Colonic mucosa (tissue), 4 donors: Measurements from ENCODE around the gene UTY. TPM values are rescaled to one million over a fixed set of nuclear protein-coding genes. Genes with fewer than 3 reads are reported as not detected.

Experiments
- DNase-seq: peaks from one replicate; pipeline ENCODE4 v3.0.0-alpha.2; 2020
- H3K27ac ChIP-seq: fragments of 200-600 bp; one replicate; pipeline ENCODE4 v1.8.0; 2021
- H3K27me3 ChIP-seq: fragments of 200-600 bp; one replicate; pipeline ENCODE4 v1.8.0; 2021
- H3K36me3 ChIP-seq: fragments of 200-600 bp; one replicate; pipeline ENCODE4 v1.8.0; 2021
- H3K4me1 ChIP-seq: fragments of 200-600 bp; one replicate; pipeline ENCODE4 v1.8.0; 2021; ENCODE audit warnings: mild to moderate bottlenecking
- H3K4me3 ChIP-seq: fragments of 200-600 bp; one replicate; pipeline ENCODE4 v1.8.0; 2021
- H3K9ac ChIP-seq, 2 donors: one replicate each; pipeline ENCODE4 v1.7.0; 2013; ENCODE audit warnings: control low read depth in 2 of 2, low read depth in 2 of 2, low read length in 2 of 2
- H3K9me3 ChIP-seq: fragments of 200-600 bp; one replicate; pipeline ENCODE4 v1.8.0; 2021
- intact Hi-C: fragments of 100-400 bp; cut with DNase I; formaldehyde crosslinking; loops from one replicate; pipeline ENCODE4 v1.14.1; 2022
- total RNA-seq, 2 donors: library from RNA; stranded (reverse); fragmentation: NEBNext Ultra II Directional in 1 of 2; extraction: Animal tissue kit (Norgen Biotek cat#: 25700) in 1 of 2; gene quantifications; one replicate each; pipeline ENCODE4 v1.2.1, GENCODE V29; 2021
- TF ChIP-seq, protein P1 (sequence below): fragments of 200-600 bp; IDR thresholded peaks from one replicate; pipeline ENCODE4 v1.8.0; 2022; ENCODE audit warnings: antibody characterized with exemption, mild to moderate bottlenecking
- donor health status: healthy.
- donor health status: DM: no; HTN: no; CAD: no.
- donor health status: DM: no; HTN: no; CAD: no.

UTY gene
- total RNA-seq, 2 donors from 2014 or later: 0.12 TPM; not detected in 1

DNA sequence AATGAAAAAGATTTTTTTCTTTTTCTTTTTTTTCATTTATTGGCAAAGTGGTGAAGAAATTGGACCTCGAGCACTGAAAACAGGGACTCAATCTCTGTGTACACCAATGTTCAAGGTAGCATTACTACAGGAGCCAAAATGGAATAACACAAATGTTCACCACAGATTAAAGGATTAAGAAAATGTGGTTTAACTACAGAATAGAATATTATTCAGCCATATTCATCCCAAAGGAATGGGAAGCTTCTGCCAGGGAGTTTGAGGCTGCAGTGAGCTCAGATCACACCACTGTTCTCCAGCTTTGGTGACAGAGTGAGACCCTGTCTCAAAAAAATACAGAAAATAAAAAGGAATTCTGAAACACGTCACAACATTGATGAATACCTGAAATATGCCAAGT is 81.0 kb downstream of the UTY start:
- TF ChIP-seq, protein P1, sequence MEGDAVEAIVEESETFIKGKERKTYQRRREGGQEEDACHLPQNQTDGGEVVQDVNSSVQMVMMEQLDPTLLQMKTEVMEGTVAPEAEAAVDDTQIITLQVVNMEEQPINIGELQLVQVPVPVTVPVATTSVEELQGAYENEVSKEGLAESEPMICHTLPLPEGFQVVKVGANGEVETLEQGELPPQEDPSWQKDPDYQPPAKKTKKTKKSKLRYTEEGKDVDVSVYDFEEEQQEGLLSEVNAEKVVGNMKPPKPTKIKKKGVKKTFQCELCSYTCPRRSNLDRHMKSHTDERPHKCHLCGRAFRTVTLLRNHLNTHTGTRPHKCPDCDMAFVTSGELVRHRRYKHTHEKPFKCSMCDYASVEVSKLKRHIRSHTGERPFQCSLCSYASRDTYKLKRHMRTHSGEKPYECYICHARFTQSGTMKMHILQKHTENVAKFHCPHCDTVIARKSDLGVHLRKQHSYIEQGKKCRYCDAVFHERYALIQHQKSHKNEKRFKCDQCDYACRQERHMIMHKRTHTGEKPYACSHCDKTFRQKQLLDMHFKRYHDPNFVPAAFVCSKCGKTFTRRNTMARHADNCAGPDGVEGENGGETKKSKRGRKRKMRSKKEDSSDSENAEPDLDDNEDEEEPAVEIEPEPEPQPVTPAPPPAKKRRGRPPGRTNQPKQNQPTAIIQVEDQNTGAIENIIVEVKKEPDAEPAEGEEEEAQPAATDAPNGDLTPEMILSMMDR: no peak
- no peak for DNase-seq
- H3K9ac ChIP-seq: no peak overlapping the region
- H3K4me3 ChIP-seq: no peak overlapping the region
- H3K36me3 ChIP-seq: no peaks in the 10 kb centered on the region
- no peaks in the 10 kb centered on the region for H3K27me3 ChIP-seq
- H3K9me3 ChIP-seq: no peaks in the 10 kb centered on the region
- no peaks in the 10 kb centered on the region for H3K4me1 ChIP-seq
- no peak overlapping the region for H3K27ac ChIP-seq
- intact Hi-C loops: no loop called here

DNA sequence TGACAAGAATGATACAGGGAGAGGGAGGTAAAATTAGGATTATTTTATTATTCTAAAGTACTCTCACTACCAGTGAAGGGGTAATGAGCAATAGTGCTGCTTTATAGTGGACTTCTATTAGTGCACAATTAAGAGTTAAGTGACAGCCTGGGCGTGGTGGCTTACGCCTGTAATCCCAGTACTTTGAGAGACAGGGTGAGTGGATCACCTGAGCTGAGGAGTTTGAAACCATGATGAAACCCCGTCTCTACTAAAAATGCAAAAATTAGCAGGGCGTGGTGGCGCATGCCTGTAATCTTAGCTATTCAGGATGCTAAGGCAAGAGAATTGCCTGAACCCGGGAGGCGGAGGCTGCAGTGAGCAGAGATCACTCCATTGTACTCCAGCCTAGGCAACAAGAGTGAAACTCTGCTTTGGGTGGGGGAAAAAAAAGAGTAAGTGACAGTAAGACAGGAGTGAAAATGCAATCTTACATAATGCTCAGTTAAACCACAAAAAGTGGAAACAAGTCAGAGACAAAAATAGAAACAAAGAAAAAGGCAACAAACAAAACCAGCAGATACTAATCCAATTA is 98.6 kb downstream of the UTY start:
- Histone ChIP-seq H3K9me3 (no peaks in the 10 kb centered on the region), H3K27ac (no peak overlapping the region), H3K9ac (no peak overlapping the region), H3K36me3 (no peaks in the 10 kb centered on the region), H3K4me1 (no peaks in the 10 kb centered on the region), H3K4me3 (no peak overlapping the region), H3K27me3 (no peaks in the 10 kb centered on the region)
- TF ChIP-seq, protein P1: no peak
- DNase-seq: no peak
- intact Hi-C loops: no loop called here

DNA sequence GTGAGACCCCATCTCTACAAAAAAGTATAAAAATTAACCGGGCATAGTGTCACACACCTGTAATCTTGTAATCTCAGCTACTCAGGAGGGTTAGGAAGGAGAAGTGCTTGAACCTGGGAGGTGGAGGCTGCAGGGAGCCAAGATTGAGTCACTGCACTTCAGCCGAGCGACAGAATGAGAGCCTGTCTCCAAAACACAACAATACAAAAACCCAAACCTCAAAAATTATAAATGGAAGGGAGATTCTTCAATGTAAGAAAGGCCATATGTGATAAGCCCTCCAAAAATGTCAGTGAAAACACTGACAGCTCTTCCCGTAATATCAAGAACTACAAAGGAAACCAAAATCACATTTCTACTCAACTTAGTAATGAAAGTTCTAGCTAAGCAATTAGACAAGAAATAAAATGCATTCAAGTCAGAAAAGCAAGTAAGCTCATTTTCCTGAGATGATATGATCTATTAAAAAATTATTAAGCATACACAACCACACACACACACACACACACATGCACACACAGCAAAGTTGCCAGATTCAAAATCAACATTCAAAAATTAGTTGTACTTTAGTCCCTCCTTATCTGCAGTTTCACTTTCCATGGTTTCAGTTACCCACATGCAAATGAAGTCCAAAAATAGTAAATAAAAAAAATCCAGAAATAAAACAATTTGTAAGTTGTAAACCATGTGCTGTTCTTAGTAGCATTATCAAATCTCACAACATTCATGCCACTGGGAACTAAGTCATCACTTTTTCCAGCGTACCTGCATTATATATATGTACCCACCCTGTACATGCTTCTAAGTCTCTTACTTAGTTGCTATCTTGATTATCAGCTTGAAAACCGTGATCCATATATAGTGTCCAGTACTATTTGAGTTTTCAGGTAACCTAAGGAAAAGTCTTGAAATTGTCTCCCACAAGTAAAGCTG is 108.7 kb downstream of the UTY start:
- no peak overlapping the region for H3K4me3 ChIP-seq
- TF ChIP-seq, protein P1: no peak
- no peak for DNase-seq
- no peak overlapping the region for H3K27ac ChIP-seq
- intact Hi-C loops: no loop called here
- no peaks in the 10 kb centered on the region for H3K36me3 ChIP-seq
- no peak overlapping the region for H3K9ac ChIP-seq
- no peaks in the 10 kb centered on the region for H3K9me3 ChIP-seq
- H3K4me1 ChIP-seq: no peaks in the 10 kb centered on the region
- no peaks in the 10 kb centered on the region for H3K27me3 ChIP-seq

DNA sequence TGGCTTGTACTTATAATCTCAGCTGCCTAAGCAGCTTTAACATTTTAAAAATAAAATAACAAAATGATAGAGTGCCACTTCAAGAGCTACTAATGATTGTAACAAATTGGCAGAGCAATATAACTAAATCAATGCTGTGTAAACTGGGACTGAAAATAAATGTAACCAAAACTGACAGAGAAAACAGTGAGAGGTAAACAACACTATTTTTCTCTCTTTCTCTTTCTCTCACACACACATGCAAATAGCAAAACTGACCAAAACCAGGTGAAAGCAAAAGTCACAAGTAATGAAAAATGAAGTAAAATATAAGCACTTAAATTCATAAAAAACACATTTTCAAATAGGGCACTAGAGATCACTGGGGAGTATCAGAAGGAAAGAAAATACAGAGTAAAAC is 109.6 kb downstream of the UTY start:
- no peak overlapping the region for H3K9ac ChIP-seq
- TF ChIP-seq, protein P1: no peak
- intact Hi-C loops: no loop called here
- H3K27me3 ChIP-seq: no peaks in the 10 kb centered on the region
- H3K4me1 ChIP-seq: no peaks in the 10 kb centered on the region
- H3K27ac ChIP-seq: no peak overlapping the region
- no peaks in the 10 kb centered on the region for H3K9me3 ChIP-seq
- no peaks in the 10 kb centered on the region for H3K36me3 ChIP-seq
- DNase-seq: no peak
- no peak overlapping the region for H3K4me3 ChIP-seq

DNA sequence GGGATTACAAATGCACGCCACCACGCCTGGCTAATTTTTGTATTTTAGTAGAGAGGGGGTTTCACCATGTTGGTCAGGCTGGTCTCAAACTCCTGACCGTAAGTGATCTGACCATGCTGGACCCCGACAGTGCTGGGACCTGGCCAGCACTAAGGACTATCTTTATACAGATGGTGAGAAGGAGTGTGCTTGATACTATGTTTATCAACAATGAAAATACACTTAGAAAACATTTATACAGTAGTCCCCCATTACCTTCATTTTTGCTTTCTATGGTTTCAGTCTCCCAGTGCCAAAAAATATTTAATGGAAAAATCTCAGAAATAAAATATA is 111.4 kb downstream of the UTY start:
- Histone ChIP-seq H3K27ac (no peak overlapping the region), H3K27me3 (no peaks in the 10 kb centered on the region), H3K4me3 (no peak overlapping the region), H3K4me1 (no peaks in the 10 kb centered on the region), H3K9me3 (no peaks in the 10 kb centered on the region), H3K36me3 (no peaks in the 10 kb centered on the region), H3K9ac (no peak overlapping the region)
- DNase-seq: no peak
- intact Hi-C loops: no loop called here
- TF ChIP-seq, protein P1: no peak
